D721Med (cell line): ENCODE data around the gene OS9.

ENCODE experiments used
- DNase-seq: peaks from one replicate; pipeline ENCODE4 v3.0.0; 2011; ENCODE audit warnings: low spot score; ENCODE audit not compliant: insufficient read length
- FAIRE-seq: peaks from 2 replicates; lab custom pipeline; 2011; peaks lifted over from hg19 to GRCh38; lab: Jason Lieb, UNC
- TF ChIP-seq, protein P1 (sequence below): IDR thresholded peaks from 2 replicates; pipeline ENCODE4 v1.5.1; 2012; ENCODE audit warnings: mild to moderate bottlenecking, control low read depth; ENCODE audit not compliant: insufficient read depth; ENCODE audit errors: missing control alignments

OS9 gene

DNA sequence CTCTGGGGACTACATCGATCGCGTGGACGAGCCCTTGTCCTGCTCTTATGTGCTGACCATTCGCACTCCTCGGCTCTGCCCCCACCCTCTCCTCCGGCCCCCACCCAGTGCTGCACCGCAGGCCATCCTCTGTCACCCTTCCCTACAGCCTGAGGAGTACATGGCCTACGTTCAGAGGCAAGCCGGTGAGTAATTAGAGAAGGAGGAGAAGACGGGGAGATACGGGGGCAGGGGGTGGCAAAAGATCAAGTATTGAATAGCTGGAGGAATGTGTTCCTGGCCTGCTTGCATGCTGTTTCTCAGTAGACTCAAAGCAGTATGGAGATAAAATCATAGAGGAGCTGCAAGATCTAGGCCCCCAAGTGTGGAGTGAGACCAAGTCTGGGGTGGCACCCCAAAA, 21.9 kb downstream of the OS9 start:
- DNase-seq (no peak), FAIRE-seq (no peak)
- TF ChIP-seq, protein P1, sequence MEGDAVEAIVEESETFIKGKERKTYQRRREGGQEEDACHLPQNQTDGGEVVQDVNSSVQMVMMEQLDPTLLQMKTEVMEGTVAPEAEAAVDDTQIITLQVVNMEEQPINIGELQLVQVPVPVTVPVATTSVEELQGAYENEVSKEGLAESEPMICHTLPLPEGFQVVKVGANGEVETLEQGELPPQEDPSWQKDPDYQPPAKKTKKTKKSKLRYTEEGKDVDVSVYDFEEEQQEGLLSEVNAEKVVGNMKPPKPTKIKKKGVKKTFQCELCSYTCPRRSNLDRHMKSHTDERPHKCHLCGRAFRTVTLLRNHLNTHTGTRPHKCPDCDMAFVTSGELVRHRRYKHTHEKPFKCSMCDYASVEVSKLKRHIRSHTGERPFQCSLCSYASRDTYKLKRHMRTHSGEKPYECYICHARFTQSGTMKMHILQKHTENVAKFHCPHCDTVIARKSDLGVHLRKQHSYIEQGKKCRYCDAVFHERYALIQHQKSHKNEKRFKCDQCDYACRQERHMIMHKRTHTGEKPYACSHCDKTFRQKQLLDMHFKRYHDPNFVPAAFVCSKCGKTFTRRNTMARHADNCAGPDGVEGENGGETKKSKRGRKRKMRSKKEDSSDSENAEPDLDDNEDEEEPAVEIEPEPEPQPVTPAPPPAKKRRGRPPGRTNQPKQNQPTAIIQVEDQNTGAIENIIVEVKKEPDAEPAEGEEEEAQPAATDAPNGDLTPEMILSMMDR, result no peak

DNA sequence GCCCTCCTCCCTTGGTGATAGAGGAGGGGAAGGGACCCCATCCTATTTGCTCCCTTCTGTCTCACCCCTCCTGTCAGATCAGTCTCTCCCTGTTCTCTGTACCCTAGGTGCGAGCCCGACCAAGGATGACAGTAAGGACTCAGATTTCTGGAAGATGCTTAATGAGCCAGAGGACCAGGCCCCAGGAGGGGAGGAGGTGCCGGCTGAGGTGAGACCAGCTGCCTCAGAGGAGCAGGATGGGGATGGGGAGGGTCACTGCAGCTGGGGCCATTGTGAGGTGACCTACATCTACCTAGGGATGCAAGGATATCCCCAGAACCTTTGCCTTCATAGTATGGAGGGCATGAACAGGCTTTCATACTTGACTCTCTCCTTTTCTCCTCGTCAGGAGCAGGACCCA, 22.4 kb downstream of the OS9 start:
- TF ChIP-seq, protein P1, result no peak

DNA sequence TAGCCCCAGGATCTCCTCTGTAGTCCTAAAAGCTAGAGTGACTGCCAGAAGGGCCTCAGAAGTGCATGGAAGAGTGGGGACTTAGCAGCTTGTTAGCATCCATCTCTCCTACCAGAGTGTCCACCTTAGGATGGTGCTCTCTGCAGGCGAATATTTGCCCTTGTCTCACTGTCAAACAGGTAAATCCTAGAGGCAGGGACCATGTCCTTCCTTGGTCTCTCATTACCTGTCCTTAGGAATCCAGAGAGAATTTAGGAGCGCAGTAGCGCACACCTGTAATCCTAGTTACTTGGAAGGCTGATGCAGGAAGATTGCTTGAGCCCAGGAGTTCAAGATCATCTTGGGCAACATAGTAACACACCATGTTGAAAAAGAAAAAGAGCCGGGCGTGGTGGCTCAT, 23.2 kb downstream of the OS9 start:
- TF ChIP-seq, protein P1, result no peak
- FAIRE-seq, result no peak
- no peak for DNase-seq

More for the DNA sequence above, 22.4 kb downstream of the OS9 start:
- DNase-seq, result no peak
- FAIRE-seq, result no peak

DNA sequence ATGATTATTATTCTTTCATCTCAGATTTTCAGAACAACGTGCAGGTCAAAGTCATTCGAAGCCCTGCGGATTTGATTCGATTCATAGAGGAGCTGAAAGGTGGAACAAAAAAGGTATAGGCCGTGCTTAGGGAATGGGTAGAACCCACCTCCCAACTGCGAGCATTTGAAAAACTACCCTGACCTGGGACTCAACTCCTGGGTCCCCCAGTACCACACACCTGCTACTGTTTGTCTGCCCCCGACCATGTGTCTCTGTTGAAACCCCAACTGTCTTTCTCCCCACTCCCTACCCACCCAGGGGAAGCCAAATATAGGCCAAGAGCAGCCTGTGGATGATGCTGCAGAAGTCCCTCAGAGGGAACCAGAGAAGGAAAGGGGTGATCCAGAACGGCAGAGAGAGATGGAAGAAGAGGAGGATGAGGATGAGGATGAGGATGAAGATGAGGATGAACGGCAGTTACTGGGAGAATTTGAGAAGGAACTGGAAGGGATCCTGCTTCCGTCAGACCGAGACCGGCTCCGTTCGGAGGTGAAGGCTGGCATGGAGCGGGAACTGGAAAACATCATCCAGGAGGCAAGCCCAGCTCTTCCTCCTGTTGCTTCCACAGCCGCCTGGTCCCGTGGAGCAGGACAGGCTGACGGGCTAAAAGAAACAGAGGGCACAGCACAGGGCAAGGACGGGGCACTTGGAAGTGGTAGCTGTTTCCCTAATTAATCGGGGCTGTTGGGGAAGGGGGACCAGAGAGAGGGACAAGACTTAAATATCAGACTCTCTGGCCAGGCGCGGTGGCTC, 24.1 kb downstream of the OS9 start:
- TF ChIP-seq, protein P1, result no peak
- FAIRE-seq (no peak), DNase-seq (no peak)

DNA sequence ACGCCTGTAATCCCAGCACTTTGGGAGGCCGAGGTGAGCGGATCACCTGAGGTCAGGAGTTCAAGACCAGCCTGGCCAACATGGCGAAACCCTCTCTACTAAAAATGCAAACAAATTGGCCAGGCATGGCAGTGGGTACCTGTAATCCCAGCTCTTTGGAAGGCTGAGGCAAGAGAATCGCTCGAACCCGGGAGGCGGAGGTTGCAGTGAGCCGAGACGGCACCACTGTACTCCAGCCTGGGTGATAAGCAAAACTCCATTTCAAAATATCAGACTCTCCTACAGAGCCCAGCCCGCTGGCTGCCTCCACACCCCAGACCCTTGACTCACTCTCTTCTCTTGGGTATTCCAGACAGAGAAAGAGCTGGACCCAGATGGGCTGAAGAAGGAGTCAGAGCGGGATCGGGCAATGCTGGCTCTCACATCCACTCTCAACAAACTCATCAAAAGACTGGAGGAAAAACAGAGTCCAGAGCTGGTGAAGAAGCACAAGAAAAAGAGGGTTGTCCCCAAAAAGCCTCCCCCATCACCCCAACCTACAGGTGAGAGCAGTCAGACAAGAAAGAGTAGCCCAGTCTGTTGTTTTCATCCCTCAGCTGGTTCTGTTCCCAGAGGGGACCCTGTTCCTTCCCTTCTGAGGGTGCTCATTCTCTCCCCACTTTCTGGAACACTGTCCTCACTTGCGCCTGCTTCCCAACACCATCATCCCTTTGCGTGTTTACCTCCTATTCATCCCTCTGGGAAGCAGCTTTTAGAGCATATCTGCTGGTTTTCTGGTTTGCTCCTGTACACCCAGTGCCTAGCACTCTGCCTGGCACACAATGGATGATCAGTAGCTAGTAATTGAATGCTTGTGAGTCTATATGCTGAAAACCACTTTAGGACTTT, 25.0 kb downstream of the OS9 start:
- no peak for FAIRE-seq
- TF ChIP-seq, protein P1, result no peak
- no peak for DNase-seq

DNA sequence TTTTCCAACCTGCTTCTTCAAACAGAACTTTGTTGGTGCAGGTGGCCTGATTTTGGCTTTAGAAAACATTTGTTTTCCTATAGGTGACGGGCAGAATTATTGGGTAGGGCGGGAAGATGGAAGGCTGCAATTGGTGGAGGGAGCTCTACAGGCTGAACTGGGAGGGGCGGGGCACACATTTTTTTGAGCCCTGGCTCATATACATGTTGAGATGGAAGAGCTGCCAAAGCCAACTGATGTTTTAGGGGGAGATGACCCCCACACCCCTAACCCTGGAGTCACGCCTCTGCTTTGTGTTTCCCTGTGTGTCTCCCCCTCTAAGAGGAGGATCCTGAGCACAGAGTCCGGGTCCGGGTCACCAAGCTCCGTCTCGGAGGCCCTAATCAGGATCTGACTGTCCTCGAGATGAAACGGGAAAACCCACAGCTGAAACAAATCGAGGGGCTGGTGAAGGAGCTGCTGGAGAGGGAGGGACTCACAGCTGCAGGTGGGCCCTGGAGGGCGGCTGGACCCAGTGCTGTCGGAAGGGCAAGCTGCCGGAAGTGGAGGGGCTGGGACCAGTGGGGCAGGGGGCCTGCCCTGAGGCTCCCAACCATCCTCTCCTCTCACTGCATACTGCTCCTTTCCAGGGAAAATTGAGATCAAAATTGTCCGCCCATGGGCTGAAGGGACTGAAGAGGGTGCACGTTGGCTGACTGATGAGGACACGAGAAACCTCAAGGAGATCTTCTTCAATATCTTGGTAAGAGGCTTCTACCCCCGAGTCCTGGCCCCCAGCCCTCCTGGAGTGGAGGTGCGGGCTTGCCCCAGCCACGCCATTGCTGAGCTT, 26.1 kb downstream of the OS9 start:
- FAIRE-seq (no peak), DNase-seq (no peak)
- TF ChIP-seq, protein P1, result no peak
